GM12874 (cell line): ENCODE measurements around the gene CYP2F1.

Experiments
- TF ChIP-seq, protein P1 (sequence below): IDR thresholded peaks from 2 replicates; pipeline ENCODE4 v1.5.1; 2011; ENCODE audit warnings: low read depth, mild to moderate bottlenecking, control low read depth, low read length, moderate library complexity; ENCODE audit not compliant: insufficient read depth

Gene CYP2F1

DNA sequence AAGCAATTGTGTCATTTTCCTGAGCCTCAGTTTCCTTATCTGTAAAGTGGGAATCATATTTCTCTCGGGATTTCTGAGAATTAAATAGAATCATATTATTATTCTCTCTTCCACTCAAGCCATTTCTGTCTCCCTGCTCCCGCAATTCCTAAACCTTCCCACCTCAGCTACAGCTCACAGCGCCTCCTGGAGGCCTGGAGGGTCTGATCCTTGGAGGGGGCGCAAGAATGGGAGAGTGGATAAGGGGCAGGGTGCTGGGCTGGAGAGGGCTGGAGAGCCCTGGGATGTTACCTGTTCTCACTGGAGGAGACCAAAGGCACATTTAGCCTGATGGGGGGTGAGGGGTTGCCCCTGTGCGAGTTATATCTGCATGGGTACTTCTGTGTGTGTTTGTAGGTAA is 47.7 kb downstream of the CYP2F1 start:
- TF ChIP-seq, protein P1, sequence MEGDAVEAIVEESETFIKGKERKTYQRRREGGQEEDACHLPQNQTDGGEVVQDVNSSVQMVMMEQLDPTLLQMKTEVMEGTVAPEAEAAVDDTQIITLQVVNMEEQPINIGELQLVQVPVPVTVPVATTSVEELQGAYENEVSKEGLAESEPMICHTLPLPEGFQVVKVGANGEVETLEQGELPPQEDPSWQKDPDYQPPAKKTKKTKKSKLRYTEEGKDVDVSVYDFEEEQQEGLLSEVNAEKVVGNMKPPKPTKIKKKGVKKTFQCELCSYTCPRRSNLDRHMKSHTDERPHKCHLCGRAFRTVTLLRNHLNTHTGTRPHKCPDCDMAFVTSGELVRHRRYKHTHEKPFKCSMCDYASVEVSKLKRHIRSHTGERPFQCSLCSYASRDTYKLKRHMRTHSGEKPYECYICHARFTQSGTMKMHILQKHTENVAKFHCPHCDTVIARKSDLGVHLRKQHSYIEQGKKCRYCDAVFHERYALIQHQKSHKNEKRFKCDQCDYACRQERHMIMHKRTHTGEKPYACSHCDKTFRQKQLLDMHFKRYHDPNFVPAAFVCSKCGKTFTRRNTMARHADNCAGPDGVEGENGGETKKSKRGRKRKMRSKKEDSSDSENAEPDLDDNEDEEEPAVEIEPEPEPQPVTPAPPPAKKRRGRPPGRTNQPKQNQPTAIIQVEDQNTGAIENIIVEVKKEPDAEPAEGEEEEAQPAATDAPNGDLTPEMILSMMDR: peak; percentile 15; the same call in 1 of the 2 replicates

GRCh38 chr19:41166944-41167804 is 52.9 kb downstream of the CYP2F1 start:
- TF ChIP-seq, protein P1: no peak

GRCh38 chr19:41172297-41173164 is 58.3 kb downstream of the CYP2F1 start:
- TF ChIP-seq, protein P1: no peak

GRCh38 chr19:41174297-41174928 is 60.2 kb downstream of the CYP2F1 start:
- TF ChIP-seq, protein P1: no peak

GRCh38 chr19:41175801-41176777 is 61.9 kb downstream of the CYP2F1 start:
- TF ChIP-seq, protein P1: no peak
